ENCODE data around the gene CSPG4. TPM values are rescaled to one million over a fixed set of nuclear protein-coding genes. Genes with fewer than 3 reads are reported as not detected.
"Not testable (repeated sequence)": the region's sequence is repeated elsewhere in the genome, so short reads cannot be mapped to it uniquely, and the experiment has no call there.

Gene CSPG4
- total RNA-seq, 2 experiments from 2014 or later: not detected

GRCh38 chr15:75711495-75711894 lies 1.2 kb downstream of the CSPG4 start:
- ATAC-seq (ENCODE audit: low read depth); H3K4me3 Mint-ChIP-seq; POLR2A ChIA-PET; DNase-seq; H3K27ac Mint-ChIP-seq; H3K36me3 Mint-ChIP-seq; H3K4me1 Mint-ChIP-seq; H3K9me3 Mint-ChIP-seq: not testable (repeated sequence)
- peaks cover 21% of the 10 kb centered on the region for H3K27me3 Mint-ChIP-seq

GRCh38 chr15:75710874-75711273 lies 1.8 kb downstream of the CSPG4 start:
- H3K27me3 Mint-ChIP-seq: peaks cover 21% of the 10 kb centered on the region
- ATAC-seq (ENCODE audit: low read depth); H3K36me3 Mint-ChIP-seq; H3K4me3 Mint-ChIP-seq; DNase-seq; H3K27ac Mint-ChIP-seq; H3K4me1 Mint-ChIP-seq; POLR2A ChIA-PET; H3K9me3 Mint-ChIP-seq: not testable (repeated sequence)

GRCh38 chr15:75709458-75709857 lies 3.2 kb downstream of the CSPG4 start:
- H3K9me3 Mint-ChIP-seq; H3K27ac Mint-ChIP-seq; H3K4me3 Mint-ChIP-seq; H3K4me1 Mint-ChIP-seq; DNase-seq; POLR2A ChIA-PET; ATAC-seq (ENCODE audit: low read depth); H3K36me3 Mint-ChIP-seq: not testable (repeated sequence)
- H3K27me3 Mint-ChIP-seq: peaks cover 18% of the 10 kb centered on the region

- no peak for ATAC-seq (ENCODE audit: low read depth)
- DNase-seq: no peak
- Mint-ChIP-seq H3K27me3 (peaks cover 2% of the 10 kb centered on the region), H3K27ac (no peak overlapping the region), H3K4me1 (no peaks in the 10 kb centered on the region), H3K36me3 (no peaks in the 10 kb centered on the region), H3K9me3 (no peaks in the 10 kb centered on the region), H3K4me3 (no peak overlapping the region)
- POLR2A ChIA-PET: no interaction called here
Observed at GRCh38 chr15:75706682-75706954, 6.0 kb downstream of the CSPG4 start.

DNA sequence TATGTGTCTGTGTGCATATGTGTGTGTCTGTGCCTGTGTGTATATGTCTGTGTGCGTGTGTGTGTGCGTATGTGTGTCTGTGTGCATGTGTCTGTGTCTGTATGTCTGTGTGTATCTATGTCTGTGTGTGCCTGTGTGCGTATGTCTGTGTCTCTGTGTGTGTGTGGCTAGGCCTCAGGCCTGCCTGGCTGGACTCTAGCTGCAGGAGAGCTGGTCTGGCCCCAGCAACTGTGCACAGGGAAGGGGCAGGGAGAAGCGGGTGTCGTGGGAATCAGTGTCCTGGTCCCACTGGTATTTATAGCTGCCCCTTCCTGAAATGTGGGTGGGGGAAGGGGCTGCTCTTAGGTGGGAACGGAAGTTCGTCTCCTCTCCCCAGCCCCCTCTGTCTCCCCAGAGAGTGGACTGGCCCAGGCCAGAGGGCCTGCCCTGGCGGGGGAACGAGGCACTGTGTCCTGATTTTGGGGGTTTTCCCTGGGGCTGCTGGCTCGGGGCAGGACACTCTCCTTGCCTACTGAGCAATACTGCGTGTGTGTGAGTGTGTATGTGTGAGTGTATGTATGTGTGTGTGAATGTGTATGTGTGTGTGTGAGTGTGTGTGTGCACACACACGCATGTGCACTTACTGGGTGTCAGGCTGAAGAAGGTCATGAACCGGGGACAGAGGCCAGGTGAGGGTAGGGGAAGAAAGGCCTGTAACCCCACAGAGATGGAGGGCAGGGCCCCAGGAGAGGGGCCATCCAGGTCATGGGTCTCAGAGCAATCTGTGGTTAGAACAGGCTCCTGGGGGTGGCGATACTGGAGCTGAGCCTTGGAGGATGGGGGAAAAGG lies 6.6 kb downstream of the CSPG4 start:
- ATAC-seq (ENCODE audit: low read depth): no peak
- no peak overlapping the region for H3K27ac Mint-ChIP-seq
- H3K4me1 Mint-ChIP-seq: no peaks in the 10 kb centered on the region
- POLR2A ChIA-PET: no interaction called here
- no peaks in the 10 kb centered on the region for H3K9me3 Mint-ChIP-seq
- no peaks in the 10 kb centered on the region for H3K27me3 Mint-ChIP-seq
- H3K4me3 Mint-ChIP-seq: no peak overlapping the region
- DNase-seq: no peak
- H3K36me3 Mint-ChIP-seq: no peaks in the 10 kb centered on the region

GRCh38 chr15:75705375-75705774 lies 7.3 kb downstream of the CSPG4 start:
- DNase-seq; POLR2A ChIA-PET; H3K27me3 Mint-ChIP-seq; H3K9me3 Mint-ChIP-seq; ATAC-seq (ENCODE audit: low read depth); H3K27ac Mint-ChIP-seq; H3K4me1 Mint-ChIP-seq; H3K4me3 Mint-ChIP-seq; H3K36me3 Mint-ChIP-seq: not testable (repeated sequence)

- Mint-ChIP-seq H3K27me3 (no peaks in the 10 kb centered on the region), H3K27ac (no peak overlapping the region), H3K9me3 (no peaks in the 10 kb centered on the region), H3K4me3 (no peak overlapping the region), H3K4me1 (no peaks in the 10 kb centered on the region), H3K36me3 (no peaks in the 10 kb centered on the region)
- no peak for DNase-seq
- no peak for ATAC-seq (ENCODE audit: low read depth)
- POLR2A ChIA-PET: no interaction called here
Observed at GRCh38 chr15:75704618-75705017, 8.0 kb downstream of the CSPG4 start.

DNA sequence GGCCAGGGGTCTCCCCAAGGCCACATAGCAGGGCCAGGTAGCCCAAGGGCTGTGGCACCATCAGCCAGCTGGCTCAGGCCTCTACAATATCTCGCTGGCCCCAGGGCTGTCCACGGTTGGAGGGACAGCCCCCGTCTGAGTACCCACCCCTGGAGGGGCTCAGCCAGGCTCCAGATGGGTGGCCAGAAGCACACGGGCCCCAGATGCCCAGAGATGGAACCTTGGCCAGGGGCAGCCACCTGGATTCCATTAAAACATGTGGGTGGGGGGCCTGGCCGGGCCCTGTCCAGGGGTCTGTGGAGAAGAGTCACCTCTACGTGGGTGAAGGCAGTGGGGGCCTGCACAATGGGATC lies 8.4 kb downstream of the CSPG4 start:
- H3K4me1 Mint-ChIP-seq: peaks cover 2% of the 10 kb centered on the region
- POLR2A ChIA-PET: no interaction called here
- H3K27ac Mint-ChIP-seq: no peak overlapping the region
- ATAC-seq (ENCODE audit: low read depth) (no peak), DNase-seq (no peak)
- no peaks in the 10 kb centered on the region for H3K9me3 Mint-ChIP-seq
- H3K27me3 Mint-ChIP-seq: no peaks in the 10 kb centered on the region
- H3K4me3 Mint-ChIP-seq: no peak overlapping the region
- H3K36me3 Mint-ChIP-seq: no peaks in the 10 kb centered on the region

DNA sequence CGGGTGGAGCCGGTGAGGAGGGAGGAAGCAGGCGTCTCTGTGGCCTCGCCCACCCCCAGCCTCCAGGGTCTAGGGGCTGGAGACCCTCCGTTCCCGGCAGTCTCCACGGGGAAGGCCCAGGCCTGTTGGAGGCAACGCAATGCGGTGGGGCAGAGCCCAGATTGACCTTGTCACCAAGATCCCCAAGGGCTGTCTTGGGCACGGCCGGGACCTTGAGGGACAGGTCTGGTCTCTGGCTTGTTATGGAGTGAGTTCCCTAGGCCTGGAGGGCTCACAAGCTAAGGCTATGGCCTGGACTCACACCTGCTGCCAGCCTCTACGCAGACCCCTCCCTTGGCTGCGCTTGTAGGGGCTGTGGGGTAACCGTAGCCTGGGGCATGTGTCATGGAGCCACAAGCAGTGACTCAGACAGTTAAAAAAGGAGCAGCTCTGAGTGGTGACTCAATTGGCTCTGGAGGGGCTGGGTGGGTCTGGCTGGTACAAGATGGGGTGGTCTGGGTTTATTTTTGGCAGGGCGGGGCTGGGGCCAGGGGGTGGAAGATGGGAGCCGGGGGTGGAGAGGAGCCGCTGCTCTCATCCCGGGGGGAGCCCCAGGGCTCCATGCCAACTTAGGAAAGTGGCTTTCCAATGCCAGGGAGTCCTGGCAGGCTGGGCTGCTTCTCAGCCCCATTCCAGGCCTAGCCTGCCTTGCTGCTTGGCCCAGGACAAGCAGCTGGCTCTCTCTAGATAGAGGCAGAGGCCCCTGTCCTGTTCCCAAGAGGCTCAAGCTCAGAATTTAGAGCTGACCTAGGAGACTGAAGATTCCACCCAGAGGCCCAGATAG lies 9.0 kb downstream of the CSPG4 start:
- H3K27ac Mint-ChIP-seq; H3K4me1 Mint-ChIP-seq; ATAC-seq (ENCODE audit: low read depth); H3K27me3 Mint-ChIP-seq; H3K36me3 Mint-ChIP-seq; DNase-seq; H3K9me3 Mint-ChIP-seq; H3K4me3 Mint-ChIP-seq; POLR2A ChIA-PET: not testable (repeated sequence)

DNA sequence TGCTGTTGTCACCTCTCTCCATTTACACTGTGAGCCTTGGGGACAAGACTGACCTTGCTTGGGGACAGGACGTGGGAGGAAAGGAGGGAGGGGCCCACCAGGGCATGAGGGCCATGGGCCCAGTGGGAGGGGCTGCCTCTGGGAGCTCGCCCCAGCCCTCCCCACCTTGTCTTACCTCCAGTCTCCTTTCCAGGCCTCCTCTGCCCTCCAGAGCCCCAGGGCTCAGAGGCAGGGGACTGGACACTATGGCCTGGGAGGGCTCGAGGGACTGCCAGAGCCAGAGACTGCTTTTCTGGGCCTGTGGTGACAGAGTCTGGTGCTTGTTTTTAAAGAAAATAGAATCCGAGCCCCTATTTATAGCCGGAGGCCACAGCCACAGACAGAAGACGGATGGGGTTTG lies 10.2 kb downstream of the CSPG4 start:
- ATAC-seq (ENCODE audit: low read depth): no peak
- no peak overlapping the region for H3K27ac Mint-ChIP-seq
- H3K4me3 Mint-ChIP-seq: no peak overlapping the region
- H3K36me3 Mint-ChIP-seq: no peaks in the 10 kb centered on the region
- no peaks in the 10 kb centered on the region for H3K9me3 Mint-ChIP-seq
- POLR2A ChIA-PET: no interaction called here
- no peak for DNase-seq
- peaks cover 4% of the 10 kb centered on the region for H3K4me1 Mint-ChIP-seq
- no peaks in the 10 kb centered on the region for H3K27me3 Mint-ChIP-seq

- DNase-seq; H3K9me3 Mint-ChIP-seq; ATAC-seq (ENCODE audit: low read depth); POLR2A ChIA-PET; H3K27me3 Mint-ChIP-seq; H3K4me1 Mint-ChIP-seq; H3K36me3 Mint-ChIP-seq; H3K27ac Mint-ChIP-seq; H3K4me3 Mint-ChIP-seq: not testable (repeated sequence)
Observed at GRCh38 chr15:75701071-75702003, 11.3 kb downstream of the CSPG4 start.

GRCh38 chr15:75699961-75700874 lies 12.4 kb downstream of the CSPG4 start:
- not testable (repeated sequence) for H3K4me1 Mint-ChIP-seq

DNA sequence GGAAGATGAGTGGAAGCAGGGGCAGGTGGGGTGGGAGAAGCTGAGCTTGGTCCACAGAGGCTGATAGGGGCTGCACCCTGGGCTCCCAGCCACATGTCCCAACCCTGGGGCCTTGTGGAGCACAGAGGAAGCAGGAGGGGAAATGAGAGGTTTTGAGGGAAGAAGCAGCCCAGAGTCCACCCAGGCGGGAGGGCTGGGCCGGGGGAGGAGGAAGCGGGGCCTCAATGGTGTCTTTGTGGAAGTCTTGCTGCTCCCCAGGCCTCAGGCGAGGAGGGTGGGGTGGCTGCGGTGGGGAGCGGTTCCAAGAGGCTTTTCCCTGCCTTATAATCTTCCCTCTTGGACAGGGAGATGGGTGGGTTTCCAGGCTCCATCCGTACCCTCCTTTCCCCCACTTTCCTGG lies 13.1 kb downstream of the CSPG4 start:
- H3K9me3 Mint-ChIP-seq; H3K36me3 Mint-ChIP-seq; DNase-seq; ATAC-seq (ENCODE audit: low read depth); POLR2A ChIA-PET; H3K27ac Mint-ChIP-seq; H3K4me3 Mint-ChIP-seq; H3K27me3 Mint-ChIP-seq: not testable (repeated sequence)
- peaks cover 11% of the 10 kb centered on the region for H3K4me1 Mint-ChIP-seq

More at GRCh38 chr15:75699961-75700874, 12.4 kb downstream of the CSPG4 start:
- DNase-seq, H3K9me3 Mint-ChIP-seq, H3K27ac Mint-ChIP-seq, POLR2A ChIA-PET, H3K4me3 Mint-ChIP-seq, H3K36me3 Mint-ChIP-seq, H3K27me3 Mint-ChIP-seq: not testable (repeated sequence)
- ATAC-seq (ENCODE audit: low read depth): peak; percentile 41

All from activated naive CD8-positive, alpha-beta T cell treated with anti-CD3 and anti-CD28 coated beads, Interleukin-2, amount 10 ng/mL, durations not matched to agents 7 days and 5 days (primary cell).